Endothelial cell (in vitro differentiated cells): ENCODE data around the gene UBASH3A. TPM values are rescaled to one million over a fixed set of nuclear protein-coding genes. Genes with fewer than 3 reads are reported as not detected.

Experiments
- DNase-seq: peaks from one replicate; pipeline ENCODE4 v3.0.0; 2021; ENCODE audit warnings: low spot score
- H3K27ac Mint-ChIP-seq: one replicate; pipeline ENCODE4 v1.8.0; 2021; ENCODE audit warnings: mixed read lengths, inconsistent platforms; ENCODE audit not compliant: unreplicated experiment
- H3K27me3 Mint-ChIP-seq: one replicate; pipeline ENCODE4 v1.8.0; 2021; ENCODE audit warnings: mild to moderate bottlenecking, moderate library complexity, mixed read lengths, inconsistent platforms; ENCODE audit not compliant: unreplicated experiment
- H3K36me3 Mint-ChIP-seq: one replicate; pipeline ENCODE4 v1.8.0; 2021; ENCODE audit warnings: mild to moderate bottlenecking, low read depth, mixed read lengths, inconsistent platforms; ENCODE audit not compliant: unreplicated experiment
- H3K4me1 Mint-ChIP-seq: one replicate; pipeline ENCODE4 v1.8.0; 2021; ENCODE audit warnings: mild to moderate bottlenecking, mixed read lengths, inconsistent platforms; ENCODE audit not compliant: unreplicated experiment
- H3K4me3 Mint-ChIP-seq: one replicate; pipeline ENCODE4 v1.8.0; 2021; ENCODE audit warnings: mild to moderate bottlenecking, mixed read lengths, inconsistent platforms; ENCODE audit not compliant: unreplicated experiment
- H3K9me3 Mint-ChIP-seq: one replicate; pipeline ENCODE4 v1.8.0; 2021; ENCODE audit warnings: mixed read lengths, inconsistent platforms; ENCODE audit not compliant: unreplicated experiment
- total RNA-seq: library from RNA; stranded (reverse); fragmentation: NEBNext Ultra II Directional; extraction: Animal tissue kit (Norgen Biotek cat#: 25700); gene quantifications from one replicate; pipeline ENCODE4 v1.2.1, GENCODE V29; 2021; ENCODE audit not compliant: unreplicated experiment
- TF ChIP-seq, protein P1 (sequence below): fragments of 200-600 bp; sonication (generic); IDR thresholded peaks from one replicate; pipeline ENCODE4 v1.5.0; 2021; ENCODE audit warnings: antibody characterized with exemption; ENCODE audit not compliant: unreplicated experiment

UBASH3A gene
- total RNA-seq, 1 donor from 2014 or later = not detected

DNA sequence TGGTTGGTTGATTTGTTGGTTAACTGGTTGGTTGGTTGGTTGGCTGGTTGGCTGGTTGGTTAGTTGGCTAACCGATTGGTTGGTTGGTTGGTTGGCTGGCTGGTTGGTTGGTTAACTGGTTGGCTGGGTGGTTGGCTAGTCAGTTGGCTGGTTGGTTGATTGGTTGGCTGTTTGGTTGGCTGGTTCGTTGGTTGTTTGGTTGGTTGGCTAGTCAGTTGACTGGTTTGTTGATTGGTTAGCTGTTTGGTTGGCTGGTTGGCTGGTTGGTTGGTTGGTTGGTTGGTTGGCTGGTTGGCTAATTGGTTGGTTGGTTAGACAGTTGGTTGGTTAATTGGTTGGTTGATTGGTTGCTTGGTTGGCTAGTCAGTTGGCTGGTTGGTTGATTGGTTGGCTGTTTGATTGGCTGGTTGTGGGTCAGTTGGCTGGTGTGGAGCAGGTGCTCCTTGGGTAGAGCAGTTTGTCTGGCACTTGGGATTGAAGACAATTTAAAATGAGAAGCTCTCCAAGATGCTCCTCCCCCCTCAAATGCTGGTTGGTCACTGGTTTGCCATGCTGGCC lies 85.4 kb downstream of the UBASH3A start:
- no peaks in the 10 kb centered on the region for H3K9me3 Mint-ChIP-seq
- peaks cover 11% of the 10 kb centered on the region for H3K27me3 Mint-ChIP-seq
- TF ChIP-seq, protein P1, sequence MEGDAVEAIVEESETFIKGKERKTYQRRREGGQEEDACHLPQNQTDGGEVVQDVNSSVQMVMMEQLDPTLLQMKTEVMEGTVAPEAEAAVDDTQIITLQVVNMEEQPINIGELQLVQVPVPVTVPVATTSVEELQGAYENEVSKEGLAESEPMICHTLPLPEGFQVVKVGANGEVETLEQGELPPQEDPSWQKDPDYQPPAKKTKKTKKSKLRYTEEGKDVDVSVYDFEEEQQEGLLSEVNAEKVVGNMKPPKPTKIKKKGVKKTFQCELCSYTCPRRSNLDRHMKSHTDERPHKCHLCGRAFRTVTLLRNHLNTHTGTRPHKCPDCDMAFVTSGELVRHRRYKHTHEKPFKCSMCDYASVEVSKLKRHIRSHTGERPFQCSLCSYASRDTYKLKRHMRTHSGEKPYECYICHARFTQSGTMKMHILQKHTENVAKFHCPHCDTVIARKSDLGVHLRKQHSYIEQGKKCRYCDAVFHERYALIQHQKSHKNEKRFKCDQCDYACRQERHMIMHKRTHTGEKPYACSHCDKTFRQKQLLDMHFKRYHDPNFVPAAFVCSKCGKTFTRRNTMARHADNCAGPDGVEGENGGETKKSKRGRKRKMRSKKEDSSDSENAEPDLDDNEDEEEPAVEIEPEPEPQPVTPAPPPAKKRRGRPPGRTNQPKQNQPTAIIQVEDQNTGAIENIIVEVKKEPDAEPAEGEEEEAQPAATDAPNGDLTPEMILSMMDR = no peak

DNA sequence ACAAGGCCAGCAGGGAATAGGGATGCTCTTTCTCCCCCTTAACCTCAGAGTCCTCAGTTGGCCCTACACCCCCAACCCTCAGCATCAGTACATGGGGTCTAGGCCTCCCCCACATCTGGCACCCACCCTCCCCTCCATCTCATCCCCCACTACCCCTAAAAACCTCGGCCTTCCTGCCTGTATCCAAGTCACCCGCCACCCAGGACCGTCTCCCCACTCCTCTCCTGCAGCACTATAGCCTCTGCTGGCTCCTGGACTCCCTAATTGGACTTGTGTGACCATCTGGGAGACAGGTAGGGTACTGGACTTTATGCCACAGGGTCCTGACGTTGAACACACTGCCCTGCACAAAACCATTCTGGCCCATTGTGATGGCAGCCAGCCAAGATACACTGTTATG lies 86.3 kb downstream of the UBASH3A start:
- Mint-ChIP-seq H3K36me3 (no peaks in the 10 kb centered on the region), H3K4me1 (peaks cover 35% of the 10 kb centered on the region), H3K27me3 (peaks cover 8% of the 10 kb centered on the region), H3K9me3 (no peaks in the 10 kb centered on the region), H3K27ac (no peak overlapping the region), H3K4me3 (no peak overlapping the region)
- no peak for DNase-seq
- TF ChIP-seq, protein P1 = no peak

More for the DNA sequence above, 85.4 kb downstream of the UBASH3A start:
- Mint-ChIP-seq H3K27ac (no peak overlapping the region), H3K36me3 (no peaks in the 10 kb centered on the region), H3K4me1 (peaks cover 40% of the 10 kb centered on the region), H3K4me3 (no peak overlapping the region)
- DNase-seq = no peak

DNA sequence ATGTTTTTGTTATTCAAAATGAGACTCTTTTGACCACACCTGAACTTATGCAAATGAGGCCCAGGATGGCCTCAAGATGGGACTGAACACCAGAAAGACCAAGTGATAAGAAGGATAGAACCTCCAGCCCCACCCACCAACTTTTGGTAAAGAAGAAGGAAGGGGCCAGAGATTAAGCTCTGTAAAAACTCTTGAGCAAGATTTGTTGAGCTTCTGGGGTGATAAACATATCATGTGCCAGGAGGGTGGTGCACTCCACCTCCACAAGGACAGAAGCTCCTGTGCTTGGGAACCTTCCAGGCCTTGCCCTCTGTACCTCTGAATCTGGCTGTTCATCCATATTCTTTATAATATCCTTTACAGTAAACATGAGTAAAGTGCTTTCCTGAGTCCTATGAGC lies 87.0 kb downstream of the UBASH3A start:
- H3K27ac Mint-ChIP-seq = no peak overlapping the region
- TF ChIP-seq, protein P1 = no peak

DNA sequence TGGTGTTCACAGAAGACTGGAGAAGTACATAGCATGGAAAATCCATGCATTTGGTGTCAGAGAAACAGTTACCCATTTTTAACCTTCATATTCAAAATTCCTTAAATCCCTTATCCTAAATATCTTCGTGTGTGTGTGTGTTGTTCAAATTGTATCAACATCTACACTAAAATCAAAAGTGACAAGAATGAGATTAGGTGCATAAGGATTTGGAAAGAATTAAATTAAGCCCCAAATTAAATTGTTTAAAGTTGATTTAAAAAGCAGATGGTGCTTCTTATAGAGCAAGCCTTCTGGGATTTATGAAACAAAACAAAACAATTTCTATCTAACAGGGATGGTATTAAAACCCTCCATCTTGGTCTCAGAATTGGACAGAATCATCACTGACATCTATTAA lies 87.6 kb downstream of the UBASH3A start:
- no peak for DNase-seq
- Mint-ChIP-seq H3K27me3 (peaks cover 10% of the 10 kb centered on the region), H3K27ac (no peak overlapping the region), H3K4me3 (no peak overlapping the region), H3K4me1 (peaks cover 26% of the 10 kb centered on the region), H3K9me3 (no peaks in the 10 kb centered on the region), H3K36me3 (no peaks in the 10 kb centered on the region)
- TF ChIP-seq, protein P1 = no peak

More for the DNA sequence above, 87.0 kb downstream of the UBASH3A start:
- peaks cover 32% of the 10 kb centered on the region for H3K4me1 Mint-ChIP-seq
- no peaks in the 10 kb centered on the region for H3K36me3 Mint-ChIP-seq
- H3K4me3 Mint-ChIP-seq = no peak overlapping the region
- peaks cover 8% of the 10 kb centered on the region for H3K27me3 Mint-ChIP-seq
- H3K9me3 Mint-ChIP-seq = no peaks in the 10 kb centered on the region
- no peak for DNase-seq

DNA sequence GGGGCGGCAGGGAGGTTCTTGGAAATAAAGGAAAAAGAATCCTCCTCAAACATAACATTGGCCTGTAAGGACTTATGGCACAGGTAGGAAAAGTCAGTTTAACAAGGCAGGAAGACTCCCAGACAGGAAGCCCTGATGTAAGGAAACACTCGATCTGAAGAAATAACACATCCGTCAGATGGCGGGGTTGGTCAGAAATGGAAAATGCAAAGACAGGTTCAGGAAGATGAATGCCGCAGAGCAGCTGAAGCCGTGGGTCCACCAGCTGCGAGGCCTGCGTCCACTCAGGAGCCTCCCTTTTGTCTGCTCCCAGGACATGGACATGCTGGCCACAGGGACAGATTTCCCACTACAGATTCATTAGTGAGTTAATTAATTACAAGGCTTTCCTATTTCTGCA lies 88.5 kb downstream of the UBASH3A start:
- TF ChIP-seq, protein P1 = no peak
- H3K27ac Mint-ChIP-seq = peak overlapping the region; percentile 81
- peaks cover 25% of the 10 kb centered on the region for H3K4me1 Mint-ChIP-seq
- no peak overlapping the region for H3K4me3 Mint-ChIP-seq
- H3K9me3 Mint-ChIP-seq = no peaks in the 10 kb centered on the region
- H3K27me3 Mint-ChIP-seq = peaks cover 8% of the 10 kb centered on the region
- DNase-seq = no peak
- H3K36me3 Mint-ChIP-seq = peaks cover 4% of the 10 kb centered on the region
